HK-2 (cell line): ENCODE measurements around the gene HTR4.

Experiments
- DNase-seq: peaks from one replicate; pipeline ENCODE4 v3.0.0-alpha.2; 2018; ENCODE audit not compliant: unreplicated experiment

Gene HTR4

GRCh38 chr5:148607406-148607805 lies 46.9 kb downstream of the HTR4 start:
- DNase-seq, result no peak

GRCh38 chr5:148606296-148606695 lies 48.0 kb downstream of the HTR4 start:
- DNase-seq, result no peak

GRCh38 chr5:148599187-148599586 lies 55.1 kb downstream of the HTR4 start:
- DNase-seq, result no peak

GRCh38 chr5:148595697-148596096 lies 58.6 kb downstream of the HTR4 start:
- no peak for DNase-seq

- DNase-seq, result no peak
These were observed 67.5 kb downstream of the HTR4 start for GRCh38 chr5:148586796-148587195.

- no peak for DNase-seq
These were observed 68.3 kb downstream of the HTR4 start for GRCh38 chr5:148585988-148586387.

- DNase-seq, result no peak
These were observed 70.2 kb downstream of the HTR4 start for GRCh38 chr5:148584103-148584502.

- no peak for DNase-seq
These were observed 70.8 kb downstream of the HTR4 start for GRCh38 chr5:148583421-148583965.

- no peak for DNase-seq
These were observed 80.2 kb downstream of the HTR4 start for GRCh38 chr5:148574167-148574566.

- DNase-seq, result no peak
These were observed 81.0 kb downstream of the HTR4 start for GRCh38 chr5:148573374-148573773.

GRCh38 chr5:148569948-148570347 lies 84.4 kb downstream of the HTR4 start:
- DNase-seq, result no peak

- DNase-seq, result no peak
These were observed 89.2 kb downstream of the HTR4 start for GRCh38 chr5:148565148-148565547.

GRCh38 chr5:148563021-148563420 lies 91.3 kb downstream of the HTR4 start:
- no peak for DNase-seq

GRCh38 chr5:148561801-148562311 lies 92.5 kb downstream of the HTR4 start:
- DNase-seq, result no peak

GRCh38 chr5:148559461-148559860 lies 94.9 kb downstream of the HTR4 start:
- no peak for DNase-seq

GRCh38 chr5:148558892-148559291 lies 95.4 kb downstream of the HTR4 start:
- no peak for DNase-seq

GRCh38 chr5:148556835-148557234 lies 97.5 kb downstream of the HTR4 start:
- no peak for DNase-seq

GRCh38 chr5:148554621-148555020 lies 99.7 kb downstream of the HTR4 start:
- DNase-seq, result no peak

GRCh38 chr5:148543727-148544126 lies 110.6 kb downstream of the HTR4 start:
- DNase-seq, result no peak

- DNase-seq, result no peak
These were observed 111.5 kb downstream of the HTR4 start for GRCh38 chr5:148542812-148543211.

- DNase-seq, result no peak
These were observed 113.1 kb downstream of the HTR4 start for GRCh38 chr5:148541054-148541835.

GRCh38 chr5:148540647-148541046 lies 113.7 kb downstream of the HTR4 start:
- DNase-seq, result no peak

- no peak for DNase-seq
These were observed 114.5 kb downstream of the HTR4 start for GRCh38 chr5:148539851-148540250.
